Activated gamma-delta T cell treated with Interleukin-2 at 50 U/mL for 16 hours (primary cell): ENCODE results near the gene RPP30.

Experiments
- DNase-seq: peaks from one replicate; pipeline ENCODE4 v3.0.0-alpha.2; 2020

Gene RPP30

DNA sequence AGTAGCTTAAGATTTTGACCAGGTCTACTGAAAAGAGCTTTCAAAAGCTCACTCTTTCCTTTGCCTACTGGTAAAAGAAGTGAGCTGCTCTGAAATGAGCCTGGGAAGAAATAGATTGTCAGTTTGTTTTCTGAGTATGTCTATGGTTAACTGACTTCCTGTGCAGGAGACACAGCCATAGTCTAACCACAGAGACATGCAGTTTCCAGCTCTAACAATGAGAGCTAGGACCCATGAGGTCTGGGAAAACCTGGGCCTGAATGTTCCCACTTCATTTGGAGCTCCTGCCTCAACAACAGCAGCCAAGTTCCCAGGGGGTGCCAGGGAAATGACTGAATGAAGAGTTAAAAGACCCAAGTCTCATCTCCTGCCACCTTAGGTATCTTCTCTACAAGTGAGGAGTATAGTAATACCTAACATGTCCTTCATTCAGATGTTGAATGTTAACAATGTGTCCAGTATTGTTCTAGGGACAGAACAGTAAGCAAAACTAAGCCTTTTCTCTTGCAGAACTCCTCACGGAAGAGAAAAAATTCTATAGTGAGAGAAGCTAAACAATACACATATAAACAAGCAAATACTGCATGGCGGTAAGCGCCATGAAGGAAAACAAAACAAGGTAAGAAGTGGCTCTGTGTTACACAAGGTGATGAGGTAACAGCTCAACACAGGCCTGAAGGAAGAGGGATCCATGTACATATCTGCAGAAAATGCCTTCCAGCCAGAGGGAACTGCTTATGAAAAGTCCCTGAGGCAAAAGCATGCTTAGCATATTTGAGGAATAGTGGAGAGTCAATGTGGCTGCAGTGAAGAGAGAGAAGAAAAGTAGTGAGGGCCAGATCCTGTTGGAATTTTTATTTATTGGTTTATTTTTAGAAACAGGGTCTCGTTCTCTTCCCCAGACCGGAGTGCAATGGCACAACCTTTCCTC, 75.5 kb downstream of the RPP30 start:
- DNase-seq, result no peak
